Neural progenitor cell (in vitro differentiated cells): ENCODE measurements around the gene FAM83G.
"Not testable (repeated sequence)": the region's sequence is repeated elsewhere in the genome, so short reads cannot be mapped to it uniquely, and the experiment has no call there.

Source experiments
- CTCF ChIP-seq: fragments of 200-600 bp; sonication (generic); IDR thresholded peaks from 2 replicates; pipeline ENCODE4 v1.5.1; 2017; ENCODE audit warnings: antibody characterized with exemption, mild to moderate bottlenecking
- EZH2phosphoT487 ChIP-seq: fragments of 200-600 bp; sonication (generic); IDR thresholded peaks from 2 replicates; pipeline ENCODE4 v1.6.1; 2017; ENCODE audit warnings: antibody characterized with exemption

GRCh38 chr17:19028671-19029070 is 24.1 kb upstream of the FAM83G start:
- TF ChIP-seq CTCF, EZH2phosphoT487: not testable (repeated sequence)
